Astrocyte of the spinal cord (primary cell): Measurements from ENCODE around the gene FTO.

Experiments
- DNase-seq: peaks from one replicate; pipeline ENCODE4 v3.0.0; 2011; ENCODE audit warnings: low read depth, low spot score
- H3K4me3 ChIP-seq: 2 replicates; pipeline ENCODE4 v1.5.1; 2011; ENCODE audit warnings: low read depth, mild to moderate bottlenecking, low read length, moderate library complexity
- in situ Hi-C: cut with HindIII; loops from 2 replicates; pipeline ENCODE4 v1.10.0; 2017; ENCODE audit warnings: low sequenced_read_pairs
- TF ChIP-seq, protein P1 (sequence below): IDR thresholded peaks from 2 replicates; pipeline ENCODE4 v1.5.1; 2012; ENCODE audit warnings: low read depth, mild to moderate bottlenecking, low read length, inconsistent platforms

FTO gene

DNA sequence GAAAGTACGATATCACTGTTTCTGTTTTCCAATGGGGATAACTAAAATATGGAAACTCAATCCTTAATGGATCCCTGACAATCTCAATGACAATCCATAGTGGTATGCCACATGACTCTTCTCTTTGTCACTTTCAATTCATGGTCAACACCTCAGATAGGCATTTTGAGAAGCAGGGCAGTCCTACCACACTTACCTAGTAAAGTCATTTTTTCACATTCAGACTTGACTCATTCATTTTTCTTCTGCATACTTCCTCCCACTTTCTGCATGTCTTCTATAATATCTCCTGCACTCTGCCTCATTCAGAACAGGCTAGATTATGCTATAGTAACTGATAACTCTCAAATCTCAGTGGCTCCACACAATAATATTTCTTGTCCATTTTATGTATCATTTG is 117.5 kb downstream of the FTO start:
- TF ChIP-seq, protein P1, sequence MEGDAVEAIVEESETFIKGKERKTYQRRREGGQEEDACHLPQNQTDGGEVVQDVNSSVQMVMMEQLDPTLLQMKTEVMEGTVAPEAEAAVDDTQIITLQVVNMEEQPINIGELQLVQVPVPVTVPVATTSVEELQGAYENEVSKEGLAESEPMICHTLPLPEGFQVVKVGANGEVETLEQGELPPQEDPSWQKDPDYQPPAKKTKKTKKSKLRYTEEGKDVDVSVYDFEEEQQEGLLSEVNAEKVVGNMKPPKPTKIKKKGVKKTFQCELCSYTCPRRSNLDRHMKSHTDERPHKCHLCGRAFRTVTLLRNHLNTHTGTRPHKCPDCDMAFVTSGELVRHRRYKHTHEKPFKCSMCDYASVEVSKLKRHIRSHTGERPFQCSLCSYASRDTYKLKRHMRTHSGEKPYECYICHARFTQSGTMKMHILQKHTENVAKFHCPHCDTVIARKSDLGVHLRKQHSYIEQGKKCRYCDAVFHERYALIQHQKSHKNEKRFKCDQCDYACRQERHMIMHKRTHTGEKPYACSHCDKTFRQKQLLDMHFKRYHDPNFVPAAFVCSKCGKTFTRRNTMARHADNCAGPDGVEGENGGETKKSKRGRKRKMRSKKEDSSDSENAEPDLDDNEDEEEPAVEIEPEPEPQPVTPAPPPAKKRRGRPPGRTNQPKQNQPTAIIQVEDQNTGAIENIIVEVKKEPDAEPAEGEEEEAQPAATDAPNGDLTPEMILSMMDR, result no peak
- no peak overlapping the region for H3K4me3 ChIP-seq
- DNase-seq, result peak; percentile 44
- in situ Hi-C loops, result no loop called here

DNA sequence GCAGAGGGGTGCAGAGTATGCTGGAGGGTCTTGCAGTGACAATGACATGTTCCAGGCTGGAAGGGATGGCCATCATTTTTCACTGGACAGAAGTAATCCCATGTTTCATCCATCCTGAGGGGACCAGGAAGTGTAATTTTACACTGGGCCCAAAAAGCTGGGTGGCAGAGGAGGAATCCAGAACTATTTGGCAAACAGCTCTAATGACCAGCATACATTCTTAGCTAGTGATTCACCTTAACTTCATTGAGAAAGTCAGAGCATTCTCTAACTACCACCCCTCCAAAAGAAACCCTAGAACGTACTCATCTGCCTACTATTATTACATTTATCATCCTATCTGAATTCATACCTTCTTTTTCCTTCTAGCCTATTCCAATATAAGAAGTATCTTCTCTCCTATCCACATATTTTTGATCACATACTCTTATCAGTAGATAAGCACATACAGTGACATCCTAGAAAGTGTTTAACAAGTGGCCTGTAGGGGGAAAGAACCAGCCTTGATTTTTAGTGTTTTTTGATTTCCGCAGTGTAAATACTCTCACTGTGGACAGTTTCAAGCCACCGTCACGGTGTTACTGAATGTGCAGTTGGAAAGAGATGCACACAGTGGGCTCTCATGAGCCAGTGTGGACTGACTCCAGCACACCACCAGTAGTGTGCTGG is 118.1 kb downstream of the FTO start:
- in situ Hi-C loops, result no loop called here
- H3K4me3 ChIP-seq, result no peak overlapping the region
- peak; percentile 77 for DNase-seq
- TF ChIP-seq, protein P1, result peak; percentile 15

DNA sequence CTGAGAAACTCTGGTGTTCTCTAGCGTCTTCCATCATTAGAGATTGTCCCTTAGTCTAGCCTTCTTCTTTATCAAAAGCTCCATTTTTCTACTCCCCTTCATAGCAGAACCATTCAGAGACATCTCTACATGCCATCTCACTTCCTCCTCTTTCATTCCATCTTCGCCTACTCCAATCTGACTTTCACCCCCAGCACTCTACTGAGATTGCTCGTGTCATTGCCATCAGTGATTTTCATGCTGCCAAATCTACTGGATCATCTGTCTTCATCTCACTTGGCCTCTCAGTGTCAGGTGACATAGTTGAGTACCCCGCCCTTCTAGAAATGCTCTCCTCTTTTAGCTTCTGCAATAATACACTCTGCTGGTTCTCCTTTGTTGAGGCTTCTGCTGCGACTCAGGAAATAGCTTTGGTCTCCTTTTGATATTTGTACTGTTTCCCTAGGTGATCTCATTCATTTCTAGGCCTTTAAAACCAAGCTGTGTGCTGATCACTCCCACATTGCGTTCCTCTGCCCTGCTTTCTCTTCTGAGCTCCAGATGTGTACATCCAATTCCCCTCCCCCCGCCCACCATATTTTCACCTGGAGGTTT is 119.1 kb downstream of the FTO start:
- in situ Hi-C loops, result no loop called here
- peak; percentile 76 for DNase-seq
- TF ChIP-seq, protein P1, result no peak
- H3K4me3 ChIP-seq, result no peak overlapping the region

DNA sequence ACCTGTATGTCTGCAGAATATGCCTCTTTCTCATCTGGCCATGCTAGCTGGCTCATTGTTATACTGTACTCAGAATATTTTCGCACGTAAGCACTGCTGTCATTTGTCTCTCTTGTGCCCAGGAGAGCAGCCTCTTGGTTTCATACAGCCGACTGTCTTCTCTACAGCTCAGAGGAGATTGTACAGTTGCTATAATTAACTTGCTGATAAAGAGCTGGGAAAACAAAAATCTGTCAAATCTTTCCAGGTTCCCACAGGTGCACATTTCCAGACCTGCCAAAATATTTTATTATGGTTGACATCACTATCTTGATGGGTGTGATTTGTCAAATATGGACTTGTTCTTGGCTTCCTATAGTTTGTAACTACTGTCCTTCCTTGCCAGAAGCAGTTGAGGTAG is 122.7 kb downstream of the FTO start:
- DNase-seq, result no peak
- in situ Hi-C loops, result no loop called here
- no peak overlapping the region for H3K4me3 ChIP-seq
- TF ChIP-seq, protein P1, result no peak

DNA sequence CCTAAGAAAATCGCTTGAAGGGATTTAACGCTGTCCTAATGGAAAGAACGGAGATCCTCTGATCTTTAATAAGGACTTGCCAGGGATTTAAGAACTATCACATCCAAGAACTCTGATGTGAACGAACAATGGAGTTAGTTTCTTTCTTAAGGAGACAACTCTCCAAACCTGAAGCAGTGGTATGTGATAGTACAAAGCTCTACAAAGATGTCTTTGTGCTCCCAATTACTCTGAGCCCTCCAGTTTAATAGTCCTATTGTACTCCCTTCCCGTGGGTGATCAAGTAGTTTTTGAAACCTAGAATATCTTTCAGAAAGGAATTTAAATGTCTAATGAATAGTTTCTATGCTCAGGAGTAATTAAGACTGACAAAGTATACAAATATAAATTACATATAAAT is 123.8 kb downstream of the FTO start:
- DNase-seq, result no peak
- H3K4me3 ChIP-seq, result no peak overlapping the region
- TF ChIP-seq, protein P1, result no peak
- in situ Hi-C loops, result no loop called here

DNA sequence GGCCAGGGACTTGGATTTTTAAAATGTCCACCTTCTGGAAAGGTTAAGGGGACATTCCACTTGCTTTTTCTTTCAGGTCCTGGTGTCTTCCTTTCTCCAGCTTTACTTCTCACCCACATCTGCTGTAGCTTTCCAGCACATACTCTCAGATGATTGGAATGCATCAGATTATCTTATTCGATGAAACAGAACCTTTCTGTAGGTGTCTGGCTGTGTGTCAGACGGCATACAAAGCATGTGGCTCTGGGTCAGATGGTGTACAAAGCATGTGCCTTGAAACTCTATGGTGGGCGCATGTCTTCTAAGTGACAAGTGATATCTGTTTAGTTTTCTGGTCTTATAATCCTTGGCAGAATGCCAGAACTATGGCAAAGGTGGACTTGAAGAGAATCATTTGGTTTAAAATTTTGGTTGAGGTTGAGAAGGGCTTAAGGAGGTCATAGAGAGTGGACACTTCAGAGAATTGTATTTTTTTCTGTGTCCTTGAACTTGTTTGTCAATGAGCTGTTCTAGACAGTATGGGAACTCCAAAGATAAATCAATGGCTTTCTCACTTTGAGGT is 125.3 kb downstream of the FTO start:
- TF ChIP-seq, protein P1, result no peak
- in situ Hi-C loops, result no loop called here
- DNase-seq, result peak; percentile 17
- H3K4me3 ChIP-seq, result no peak overlapping the region
